ENCODE data around the gene SLC35B4.
"Not testable (repeated sequence)": the region's sequence is repeated elsewhere in the genome, so short reads cannot be mapped to it uniquely, and the experiment has no call there.

SLC35B4 gene

DNA sequence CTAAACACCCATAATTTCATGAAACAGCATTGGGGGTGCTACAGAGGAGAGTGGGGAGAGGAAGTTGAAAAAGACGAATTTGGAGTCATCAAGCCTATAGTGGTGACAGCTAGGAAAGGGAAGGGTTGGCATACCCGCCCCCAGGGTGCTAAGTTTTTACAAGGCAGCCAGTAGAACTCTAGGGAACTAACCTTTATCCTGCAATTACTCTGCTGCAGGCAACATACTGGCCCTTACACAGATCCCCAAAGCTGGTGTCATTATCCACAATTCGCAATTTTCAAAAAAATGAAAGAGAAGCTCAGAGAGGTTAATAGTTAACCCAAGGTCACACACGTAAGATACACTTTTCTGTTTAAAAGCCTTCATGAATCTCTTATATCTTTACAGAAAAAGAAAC is 14.2 kb upstream of the SLC35B4 start:
- DNase-seq = no peak

DNA sequence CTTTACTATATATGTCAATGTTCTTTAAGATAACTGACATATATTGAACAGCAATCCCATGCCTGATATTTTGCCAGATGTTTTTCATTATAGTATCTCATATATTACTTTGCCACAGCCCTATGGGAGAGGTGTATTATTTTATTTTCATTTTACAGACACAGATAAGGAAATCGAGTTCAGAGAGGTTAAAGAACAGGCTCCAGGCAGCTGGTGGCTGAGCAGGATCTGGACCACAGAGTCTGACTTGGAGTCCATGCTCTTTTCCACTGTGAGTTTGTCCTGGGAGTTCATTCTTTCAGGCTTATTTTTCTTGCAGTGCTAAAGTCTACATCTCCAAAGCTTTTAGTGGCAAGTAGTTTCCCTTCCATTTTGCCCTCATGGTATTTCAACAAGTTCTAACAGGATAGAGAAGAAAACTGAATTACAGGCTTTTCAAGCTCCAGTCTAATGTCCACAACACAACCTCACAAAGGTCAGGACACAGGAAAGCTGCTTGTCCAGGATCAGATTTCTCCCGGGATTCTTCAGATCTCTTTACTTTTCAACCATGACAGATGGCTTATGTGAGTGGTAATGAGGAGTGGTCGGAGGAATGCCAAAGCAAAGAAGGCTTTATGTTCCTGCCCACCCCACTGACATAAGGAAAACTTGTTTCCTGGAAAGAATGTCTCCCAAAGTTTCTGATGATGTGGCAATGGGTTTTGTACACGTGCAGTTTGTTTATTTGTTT is 13.1 kb upstream of the SLC35B4 start:
- no peak for DNase-seq

DNA sequence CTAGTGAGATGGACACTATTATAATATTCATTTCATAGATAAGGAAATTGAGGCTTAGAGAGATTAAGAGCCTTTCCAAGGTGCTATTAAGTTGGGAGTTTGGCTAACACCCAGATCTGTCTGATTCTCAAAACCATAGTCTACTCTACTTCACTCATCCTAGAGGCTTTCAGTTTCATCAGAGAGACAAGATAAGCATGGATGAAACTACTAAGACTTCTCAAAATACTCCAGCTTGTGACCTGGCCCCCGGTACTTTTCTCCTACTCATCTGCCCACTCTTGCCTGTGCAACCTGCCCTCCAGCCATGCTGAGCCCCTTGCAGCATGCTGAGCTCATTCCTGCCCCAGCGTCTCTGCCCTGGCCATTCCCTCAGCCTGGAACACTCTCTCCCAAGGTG is 12.2 kb upstream of the SLC35B4 start:
- no peak for DNase-seq

DNA sequence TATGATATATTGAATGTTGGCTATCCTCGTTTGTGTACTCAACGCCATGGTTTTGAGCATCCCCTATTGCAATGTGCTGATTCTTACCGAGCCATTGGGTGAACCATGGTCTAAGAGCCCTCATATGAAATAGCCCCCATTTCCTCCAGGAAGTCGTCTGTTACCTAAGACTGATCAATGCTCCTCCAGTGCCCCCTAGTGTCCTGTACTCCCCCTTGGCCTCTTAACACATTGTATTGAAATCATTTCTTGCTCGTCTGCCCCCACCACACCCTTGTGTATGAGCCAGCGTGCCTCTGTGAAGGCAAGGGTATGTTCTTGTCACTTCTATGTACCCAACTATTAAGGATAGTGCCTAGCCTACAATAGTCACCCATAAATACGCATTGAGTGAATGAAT is 11.2 kb upstream of the SLC35B4 start:
- peak; percentile 42 for DNase-seq

DNA sequence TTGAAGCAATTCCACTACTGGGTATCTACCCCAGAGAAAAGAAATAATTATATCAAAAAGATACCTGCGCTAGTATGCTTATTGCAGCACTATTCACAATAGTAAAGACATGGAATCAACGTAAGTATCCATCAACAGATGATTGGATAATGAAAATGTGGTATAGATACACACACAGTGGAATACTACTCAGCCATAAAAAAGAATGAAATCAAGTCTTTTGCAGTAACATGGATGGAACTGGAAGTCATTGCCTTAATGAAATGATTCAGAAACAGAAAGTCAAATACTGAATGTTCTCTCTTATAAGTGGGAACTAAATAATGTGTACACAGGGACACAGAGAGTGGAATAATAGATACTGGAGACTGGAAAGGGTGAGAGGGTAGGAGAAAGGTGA is 7.4 kb upstream of the SLC35B4 start:
- DNase-seq = no peak

DNA sequence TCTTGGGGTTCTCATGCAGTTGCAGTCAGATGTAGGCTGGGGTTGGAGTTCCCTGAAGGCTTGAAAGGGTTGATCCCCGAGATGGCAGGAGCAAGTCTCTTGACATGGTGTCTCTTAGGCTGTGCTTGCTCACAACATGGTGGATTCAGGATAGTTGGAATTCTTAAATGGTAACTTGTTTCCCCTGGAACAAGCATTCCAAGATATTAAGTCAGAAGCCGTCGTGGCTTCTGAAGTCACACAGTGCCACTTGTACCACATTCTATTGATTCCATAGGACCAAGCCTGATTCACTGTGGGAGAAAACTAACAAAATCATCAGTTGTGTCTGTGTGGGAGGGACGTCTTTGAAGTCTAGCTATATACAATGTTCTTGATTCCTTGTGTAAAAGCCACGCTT is 3.5 kb upstream of the SLC35B4 start:
- no peak for DNase-seq

DNA sequence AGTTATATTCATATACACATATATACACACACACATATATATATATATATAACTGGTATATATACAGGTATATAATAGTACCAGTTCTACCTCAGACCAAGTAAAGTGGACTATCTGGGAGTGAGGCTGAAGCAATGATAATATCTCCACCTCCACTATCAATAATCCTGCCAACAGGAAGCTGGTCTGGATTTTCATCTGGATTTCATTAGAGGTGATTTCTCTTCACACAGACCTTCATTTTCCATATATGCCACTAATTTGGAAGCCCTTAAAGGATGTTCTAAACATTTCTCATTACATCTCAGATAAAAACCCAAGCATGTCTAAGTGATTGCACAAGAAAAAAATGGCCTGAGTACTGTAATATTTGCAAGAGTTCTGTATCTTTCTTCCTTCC is 1.7 kb upstream of the SLC35B4 start:
- no peak for DNase-seq

DNA sequence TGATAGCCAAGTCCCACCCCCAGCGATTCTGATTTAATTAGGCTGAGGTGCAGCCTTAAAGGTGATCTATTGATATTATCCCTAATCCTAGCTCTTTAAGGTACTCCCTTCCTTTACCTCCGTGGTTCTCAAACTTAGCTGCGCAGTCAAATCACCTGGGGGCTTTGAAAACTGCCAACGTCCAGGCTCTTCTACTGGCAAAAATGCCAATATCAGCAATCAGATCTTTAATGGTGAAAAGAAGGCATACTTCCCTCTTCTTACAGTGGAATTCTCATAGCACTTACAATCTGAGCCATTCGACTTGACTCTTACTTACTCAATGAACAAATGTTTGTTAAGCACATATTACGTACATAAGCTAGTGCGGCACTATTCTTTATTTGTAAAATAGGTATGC is 704 bp upstream of the SLC35B4 start:
- DNase-seq = no peak

DNA sequence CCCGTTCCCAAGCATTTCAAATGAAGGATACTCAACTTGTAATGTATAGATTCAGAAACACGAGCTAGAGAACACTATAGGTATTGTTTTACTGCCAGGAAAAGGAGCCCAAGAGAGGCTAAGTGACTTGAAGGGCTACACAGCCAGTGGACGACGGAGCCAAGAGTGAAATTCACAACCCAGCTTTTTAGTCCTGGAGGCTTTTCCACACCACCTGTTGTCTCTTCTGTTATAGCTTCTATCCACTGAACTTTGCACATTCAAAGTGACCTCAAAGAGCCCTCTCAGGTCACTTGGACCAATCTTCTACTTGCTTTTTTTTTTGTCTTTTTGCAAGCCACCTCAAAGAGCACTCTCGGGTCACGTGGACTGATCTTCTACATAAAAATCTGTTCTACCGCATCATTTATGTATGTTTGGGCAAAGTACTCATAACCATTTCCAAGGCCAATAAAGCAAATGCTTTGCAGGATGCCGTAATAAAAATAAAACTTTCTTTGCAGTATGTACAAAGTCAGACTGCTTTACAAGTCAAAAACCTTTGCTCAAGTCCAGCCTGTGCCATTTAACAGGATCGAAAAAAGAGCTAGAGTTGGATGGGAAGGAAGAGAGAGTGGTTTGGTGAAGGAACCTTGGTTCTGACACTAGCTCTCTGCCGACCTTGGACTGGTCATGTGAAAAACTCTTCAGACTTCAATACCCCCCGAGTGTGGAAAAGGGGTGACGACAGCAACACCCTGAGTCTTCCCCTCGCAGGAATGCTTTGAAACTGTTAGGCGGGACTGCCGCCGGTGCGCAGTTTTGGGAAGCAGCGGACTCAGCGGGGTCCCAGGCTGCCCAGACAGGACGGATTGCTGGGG is 821 bp downstream of the SLC35B4 start:
- peak; percentile 3 for DNase-seq

DNA sequence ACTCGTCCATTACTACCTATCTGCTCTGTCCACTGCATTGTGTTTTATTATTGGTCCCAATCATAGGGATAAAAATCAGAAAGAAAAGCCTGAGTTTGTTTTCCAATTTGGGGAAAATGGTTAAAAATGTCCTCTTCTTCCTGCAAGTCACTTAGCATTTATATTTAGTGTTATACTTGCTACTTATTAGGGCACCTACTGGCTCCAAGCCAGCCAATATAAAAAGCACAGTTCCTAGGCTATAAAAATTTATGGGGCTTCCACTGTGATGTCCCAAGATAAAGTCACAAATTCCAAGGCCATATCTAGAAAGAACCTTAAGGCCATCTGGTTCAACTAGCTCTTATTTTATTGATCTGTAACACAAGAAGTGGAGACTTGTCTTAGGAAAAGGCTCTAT is 3.2 kb downstream of the SLC35B4 start:
- DNase-seq = no peak

DNA sequence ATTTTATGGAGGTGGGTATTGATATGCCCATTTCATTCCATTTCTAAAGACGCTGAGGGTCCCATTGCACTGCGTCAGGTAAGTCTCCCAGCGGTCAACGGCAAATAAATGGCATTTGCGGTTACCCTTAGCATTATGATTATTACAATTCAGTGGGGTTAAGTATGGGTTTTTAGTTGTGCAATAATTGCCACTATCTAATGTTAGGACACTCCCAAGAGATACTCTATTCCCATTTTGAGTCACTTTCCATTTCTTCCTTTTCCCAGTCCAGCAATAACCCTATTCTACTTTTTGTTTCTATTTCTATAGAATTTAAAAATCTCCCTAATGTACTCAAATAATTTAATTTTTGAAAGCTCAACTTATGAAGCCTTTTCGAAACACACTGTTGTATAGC is 4.0 kb downstream of the SLC35B4 start:
- no peak for DNase-seq

DNA sequence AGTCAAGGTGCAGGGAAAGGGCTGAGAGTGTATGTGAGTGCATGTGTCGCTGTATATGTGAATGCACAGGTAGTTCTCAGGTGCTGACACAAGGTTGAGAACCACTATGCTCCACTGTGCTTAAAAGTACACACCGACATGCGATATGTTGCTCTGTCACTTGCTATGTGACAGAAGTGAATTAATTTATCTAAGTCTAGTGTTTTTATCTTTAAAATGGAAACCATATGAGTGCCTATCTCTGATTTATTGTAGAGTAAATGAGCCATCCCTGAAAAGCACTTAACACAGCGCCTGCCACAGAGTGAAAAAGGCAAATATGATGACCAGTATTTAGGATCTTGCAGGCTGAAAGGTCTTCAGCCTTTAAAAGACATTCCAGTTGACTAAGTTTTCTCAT is 4.9 kb downstream of the SLC35B4 start:
- DNase-seq = no peak

DNA sequence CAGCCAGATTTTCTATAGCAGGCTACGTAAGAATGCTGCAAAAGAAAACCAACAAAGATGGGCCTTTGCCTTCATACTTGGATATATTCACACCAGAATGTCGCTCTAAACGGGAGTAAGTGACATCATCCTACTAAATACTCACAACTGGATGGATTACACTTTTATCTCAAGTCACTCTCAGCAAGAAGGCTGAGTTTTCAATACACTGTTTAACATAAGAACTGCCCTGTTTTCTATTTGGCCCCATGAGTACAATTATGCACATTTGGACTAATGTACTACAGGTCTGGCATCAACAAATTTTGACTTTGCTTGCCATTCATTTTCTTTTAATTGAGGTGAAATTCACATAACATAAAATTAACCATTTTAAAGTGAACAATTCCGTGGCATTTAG is 8.2 kb downstream of the SLC35B4 start:
- DNase-seq = no peak

DNA sequence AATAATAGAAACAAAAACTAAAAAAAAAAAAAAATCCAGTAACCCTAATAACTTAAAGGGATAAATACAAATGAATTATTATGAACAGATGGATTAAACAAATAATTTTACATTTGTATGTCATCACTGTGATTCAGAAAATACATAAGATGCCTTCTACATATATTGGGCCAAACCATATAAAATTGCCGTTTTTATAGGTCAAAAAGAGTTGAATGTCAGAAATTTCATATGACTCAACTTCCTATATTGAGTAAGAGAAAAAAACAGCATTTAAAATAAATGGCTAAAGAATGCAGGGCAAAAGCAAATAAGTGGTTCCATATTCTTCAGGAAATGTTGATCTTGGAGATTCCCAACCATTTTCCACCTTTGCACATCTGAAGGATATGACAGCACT is 9.4 kb downstream of the SLC35B4 start:
- no peak for DNase-seq

DNA sequence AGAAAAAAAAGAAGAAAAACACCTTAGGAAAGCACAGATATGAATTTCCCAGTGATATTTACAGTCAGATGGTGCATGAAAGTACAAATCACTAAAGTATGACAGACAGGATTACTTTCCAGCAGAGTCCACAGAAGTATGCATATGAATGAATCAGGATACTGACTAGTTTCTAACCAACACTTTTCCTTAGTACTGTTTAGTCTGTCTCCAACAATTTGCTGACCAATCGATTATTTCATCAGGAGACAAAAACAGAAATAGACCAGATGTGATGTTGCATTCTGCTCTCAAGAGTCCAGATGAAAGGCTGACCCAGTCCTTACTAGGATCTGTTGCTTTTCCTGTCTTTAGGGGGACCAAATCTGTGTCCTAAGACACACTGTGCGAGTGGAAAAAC is 14.6 kb downstream of the SLC35B4 start:
- no peak for DNase-seq

DNA sequence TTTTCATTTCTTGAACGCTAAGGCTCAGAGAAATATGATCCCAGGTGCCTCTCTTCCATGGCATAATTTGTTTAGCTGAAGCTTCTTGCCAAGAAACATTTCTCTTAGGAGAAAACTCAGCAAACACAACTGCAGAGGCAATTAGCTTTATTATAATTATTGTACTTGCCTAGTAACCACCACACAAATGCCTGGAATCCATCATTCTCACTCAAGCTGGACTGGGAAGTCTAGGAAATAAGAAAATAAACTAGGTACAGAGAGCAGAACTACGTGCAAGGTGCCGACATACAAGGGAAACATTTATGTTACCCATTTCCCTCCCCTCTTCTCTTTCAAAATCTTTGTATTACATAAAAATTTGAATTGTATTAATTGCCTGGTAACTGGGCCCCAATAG is 15.1 kb downstream of the SLC35B4 start:
- no peak for DNase-seq

DNA sequence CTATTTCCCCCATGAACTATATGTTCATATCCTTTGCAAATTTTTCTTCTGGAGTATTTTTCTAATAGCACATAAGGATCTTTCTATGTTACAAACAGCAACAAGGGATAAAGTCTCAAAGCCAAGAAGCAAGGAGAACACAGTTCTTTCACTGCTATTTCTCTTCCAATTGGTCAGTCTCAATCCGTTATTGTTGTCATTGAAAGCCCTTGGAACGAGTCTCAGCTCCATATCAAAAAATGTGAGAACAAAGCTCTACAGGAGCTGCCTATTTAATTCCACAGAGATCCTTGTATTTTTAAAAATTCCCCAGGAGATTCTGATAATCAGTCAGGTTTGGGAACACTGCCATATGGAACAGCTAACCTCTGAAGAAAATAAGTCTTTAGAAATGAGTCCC is 15.7 kb downstream of the SLC35B4 start:
- no peak for DNase-seq

DNA sequence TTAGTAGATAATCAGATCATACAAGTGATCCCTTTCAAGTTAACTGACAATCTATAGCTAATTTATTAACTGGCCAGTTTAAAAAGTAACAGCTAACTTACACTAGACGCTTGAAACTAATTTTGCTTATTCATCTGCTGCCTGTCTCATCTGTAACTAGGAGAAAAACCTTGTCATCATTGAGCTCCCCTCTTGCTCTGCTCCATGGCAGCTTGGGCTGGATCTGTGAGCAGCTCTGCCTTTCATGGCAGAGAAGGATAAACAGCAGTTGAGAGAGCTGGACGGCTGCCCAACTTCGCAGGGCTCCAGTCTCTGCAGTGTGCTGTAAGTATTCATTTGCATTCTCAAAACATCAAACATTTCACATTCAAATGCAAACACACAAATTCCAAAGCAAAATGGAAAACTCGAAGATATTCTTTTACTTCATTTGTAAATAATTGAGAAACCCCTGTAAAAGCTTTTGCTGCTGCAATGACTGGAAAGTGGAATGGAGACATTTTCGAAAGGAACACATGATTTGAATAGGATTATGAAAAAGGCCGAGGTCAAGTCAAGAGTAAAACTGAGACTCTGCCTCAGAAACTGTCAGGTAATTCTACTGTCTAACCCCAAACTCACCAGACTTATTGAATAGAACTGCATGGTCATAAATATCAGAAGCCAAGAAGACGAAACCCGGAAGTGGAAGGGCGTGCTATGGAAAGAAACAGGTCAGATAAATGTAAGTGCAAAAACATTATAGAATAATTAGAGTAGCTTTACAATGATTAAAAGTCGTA is 17.6 kb downstream of the SLC35B4 start:
- DNase-seq = no peak

DNA sequence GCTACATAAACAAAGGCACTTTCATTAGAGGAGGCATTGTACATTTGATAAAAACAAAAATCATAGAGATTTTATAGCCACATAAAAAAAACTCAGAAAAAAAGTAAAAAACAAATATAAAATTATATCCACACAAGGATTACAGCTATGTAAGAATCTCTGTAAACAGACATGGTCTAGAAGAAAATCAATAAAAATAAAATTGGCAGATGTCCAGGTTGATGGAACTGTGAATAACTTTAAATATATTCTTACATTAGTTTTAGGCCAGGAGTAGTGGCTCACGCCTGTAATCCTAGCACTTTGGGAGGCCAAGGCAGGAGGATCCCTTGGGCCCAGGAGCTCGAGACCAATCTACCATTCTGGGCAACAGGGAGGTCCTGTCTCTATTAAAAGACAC is 19.2 kb downstream of the SLC35B4 start:
- no peak for DNase-seq

DNA sequence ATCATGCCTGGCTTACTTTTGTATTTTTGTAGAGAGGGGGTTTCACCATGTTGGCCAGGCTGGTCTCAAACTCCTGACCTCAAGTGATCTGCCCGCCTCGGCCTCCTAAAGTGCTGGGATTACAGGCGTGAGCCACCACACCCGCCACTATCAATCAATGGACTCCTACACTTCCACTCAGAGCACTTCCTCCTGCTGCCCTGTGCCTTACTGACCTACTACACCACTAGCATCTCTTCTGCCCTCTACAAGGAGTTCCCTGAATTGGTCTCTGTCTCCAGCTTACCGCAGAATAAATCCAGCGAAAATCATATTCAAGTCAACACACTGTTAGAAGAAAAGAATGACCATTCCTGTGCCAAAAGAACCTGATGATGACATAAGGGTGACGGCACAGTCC is 20.7 kb downstream of the SLC35B4 start:
- DNase-seq = not testable (repeated sequence)

DNA sequence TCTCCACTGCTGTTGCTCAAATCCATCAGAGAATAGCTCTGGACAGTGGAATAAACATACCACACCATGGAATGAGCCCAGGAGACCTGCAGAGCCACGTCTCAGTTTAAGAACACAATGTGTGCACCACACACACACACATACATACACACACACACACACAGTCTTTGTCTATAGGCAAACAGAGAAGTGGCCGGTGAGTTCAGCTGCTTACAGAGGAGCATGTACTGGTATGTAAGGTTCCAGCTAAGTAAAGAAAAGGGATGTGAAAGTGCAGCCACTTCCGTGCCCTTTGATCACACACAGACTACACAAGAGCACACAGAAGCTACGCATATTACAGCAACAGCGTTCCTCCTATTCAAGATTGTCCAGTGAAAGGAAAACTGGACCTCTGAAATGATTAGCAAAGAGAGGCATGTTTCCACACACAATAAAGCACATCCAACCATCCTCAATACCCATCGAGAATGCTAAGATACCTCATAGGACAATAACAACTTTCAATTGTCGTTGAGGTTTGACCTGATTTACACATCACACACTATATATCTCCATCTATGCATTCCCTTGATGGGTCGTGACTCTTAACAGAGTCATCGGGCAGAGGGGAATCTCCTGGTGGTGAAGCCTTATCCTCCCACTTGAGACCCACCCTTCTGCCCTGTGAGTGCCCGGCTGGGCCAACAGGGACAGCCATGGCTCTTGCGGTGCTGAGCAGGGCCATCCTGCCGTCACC is 23.6 kb downstream of the SLC35B4 start:
- DNase-seq = no peak

DNA sequence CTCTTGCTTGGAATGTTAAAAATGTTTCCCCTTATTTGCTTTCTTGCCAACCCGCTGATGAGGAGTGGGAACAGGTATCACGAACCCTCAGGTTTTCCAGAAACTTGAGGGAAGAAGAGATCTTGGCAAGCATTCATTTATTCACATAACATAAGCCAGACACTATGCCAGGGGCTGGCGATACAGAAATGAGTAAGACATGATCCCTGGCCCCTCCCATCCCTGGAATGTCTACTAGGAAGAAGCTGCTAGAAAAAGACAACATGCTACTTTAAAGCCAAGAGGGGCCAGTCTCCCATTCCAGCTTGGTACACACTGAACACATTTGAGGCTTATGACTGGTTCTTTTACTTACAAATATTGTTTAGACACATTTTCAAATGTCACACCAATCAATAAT is 26.4 kb downstream of the SLC35B4 start:
- DNase-seq = no peak

DNA sequence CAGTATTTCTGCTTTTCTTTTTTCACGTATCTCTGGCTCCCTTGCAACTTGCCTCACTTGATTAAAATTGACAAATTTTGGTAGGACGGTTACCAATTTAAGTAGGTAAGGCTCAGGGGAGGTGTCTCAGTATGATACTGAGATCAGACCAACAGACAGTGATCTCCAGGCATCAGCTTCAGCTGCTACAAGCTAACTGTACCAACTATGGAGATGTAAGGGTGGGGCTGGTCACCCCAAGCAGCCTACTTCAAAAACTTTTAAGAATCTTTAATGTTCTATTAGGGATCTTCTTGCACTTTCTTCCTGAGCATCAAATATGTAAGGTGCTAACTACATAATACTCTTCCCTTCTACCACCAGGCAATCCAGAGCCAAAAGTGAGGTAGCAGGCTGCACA is 26.9 kb downstream of the SLC35B4 start:
- DNase-seq = no peak
